ENCODE results near the gene MATN1.

The MATN1 gene

DNA sequence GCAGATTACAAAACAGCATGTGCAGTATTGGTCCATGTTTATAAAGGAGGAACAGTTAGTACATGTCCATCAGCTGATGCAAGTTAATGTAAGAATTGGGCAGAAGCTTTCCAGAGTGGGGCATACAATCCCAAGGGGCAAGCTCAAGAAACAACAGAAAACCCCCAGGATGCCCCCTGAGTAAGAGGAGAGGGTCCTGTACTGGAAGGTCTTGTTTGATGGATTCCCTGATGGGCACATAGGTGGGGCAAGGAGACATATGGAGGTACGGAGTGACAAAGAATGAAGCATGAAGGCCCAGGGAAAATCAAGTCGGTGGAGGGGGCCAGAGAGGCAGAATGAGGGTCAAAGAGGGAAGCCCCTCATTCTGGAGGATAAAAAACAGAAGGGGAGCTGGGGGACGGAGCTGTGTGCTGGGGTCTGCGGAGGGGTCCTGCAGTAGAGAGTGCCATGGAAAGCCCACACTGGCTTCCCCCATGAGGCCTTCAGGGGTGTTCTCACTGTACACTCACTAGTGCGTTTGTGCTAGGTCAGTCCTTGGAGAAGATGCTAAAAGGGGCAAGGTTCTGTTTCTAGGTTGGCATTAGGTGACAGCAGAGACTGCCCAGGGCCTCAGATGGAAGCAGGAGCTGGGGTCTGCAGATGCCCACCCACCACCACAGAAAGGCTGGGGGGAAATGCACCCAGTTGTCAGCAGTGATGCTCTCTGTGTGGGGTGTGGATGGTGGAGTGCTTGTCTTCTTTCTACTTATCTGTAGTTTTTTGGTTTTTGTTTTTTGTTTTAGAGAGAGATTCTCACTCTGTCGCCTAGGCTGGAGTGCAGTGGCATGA is 12.5 kb upstream of the MATN1 start:
- DNase-seq = no peak
- intact Hi-C loops (cut with DNase I) = no loop called here

DNA sequence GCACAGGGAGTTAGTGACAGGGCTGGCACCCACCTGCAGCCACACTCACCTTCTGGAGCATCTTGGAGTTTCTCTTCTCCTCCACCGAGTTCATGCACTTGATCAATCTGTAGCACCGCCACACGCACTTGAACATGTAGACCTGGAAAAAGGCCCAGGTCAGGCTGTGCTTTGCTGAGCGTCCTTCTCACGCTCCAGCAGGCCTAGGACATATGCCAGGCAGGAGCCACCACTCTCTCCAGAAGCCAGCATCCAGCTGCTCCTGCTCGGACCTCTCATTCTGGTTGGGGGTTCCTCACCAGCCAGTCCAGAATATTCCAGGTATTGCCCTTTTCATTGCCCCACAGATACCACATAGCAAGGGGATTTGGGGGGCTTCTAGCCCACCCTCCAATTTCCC is 11.7 kb upstream of the MATN1 start:
- no peak for DNase-seq
- intact Hi-C loops (cut with DNase I) = no loop called here

DNA sequence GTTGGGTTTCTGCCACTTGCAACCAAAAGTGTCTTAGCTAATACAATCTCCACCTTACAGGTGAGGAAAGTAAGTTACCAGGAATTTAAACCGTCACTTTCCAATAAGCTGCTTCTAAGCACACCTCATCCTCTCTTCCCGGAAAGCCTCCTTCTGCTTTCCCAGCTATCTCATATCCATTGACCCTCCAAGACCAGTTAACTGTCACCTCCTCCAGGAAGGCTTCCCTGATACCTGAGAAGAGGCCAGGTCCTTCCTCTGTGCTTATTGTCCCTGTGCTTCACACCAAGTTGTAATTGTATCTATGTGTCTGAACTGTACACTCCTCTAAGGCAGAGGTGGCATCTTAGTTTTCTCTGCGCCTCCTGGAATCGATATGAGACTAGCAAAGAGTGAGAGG is 11.2 kb upstream of the MATN1 start:
- intact Hi-C loops (cut with DNase I) = no loop called here
- DNase-seq = no peak

DNA sequence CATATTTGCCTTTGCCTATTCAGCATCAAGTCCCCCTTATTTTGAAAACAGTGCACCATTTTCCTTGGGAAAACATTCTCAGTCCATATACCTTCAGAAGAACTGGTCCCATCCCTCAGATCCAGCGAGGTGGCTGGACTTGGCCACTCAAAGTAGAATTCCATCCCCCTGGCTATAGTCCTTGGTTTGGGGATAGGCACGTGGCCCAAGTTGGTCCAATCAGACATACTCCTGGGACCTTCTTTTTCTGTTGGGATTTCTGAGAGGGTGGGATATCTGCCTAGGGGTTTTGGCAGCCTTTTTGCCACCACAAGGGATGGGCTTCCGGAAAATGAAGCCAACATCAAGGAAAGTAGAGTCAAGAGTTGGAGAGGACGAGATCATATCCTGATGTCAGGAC is 10.7 kb upstream of the MATN1 start:
- intact Hi-C loops (cut with DNase I) = no loop called here

DNA sequence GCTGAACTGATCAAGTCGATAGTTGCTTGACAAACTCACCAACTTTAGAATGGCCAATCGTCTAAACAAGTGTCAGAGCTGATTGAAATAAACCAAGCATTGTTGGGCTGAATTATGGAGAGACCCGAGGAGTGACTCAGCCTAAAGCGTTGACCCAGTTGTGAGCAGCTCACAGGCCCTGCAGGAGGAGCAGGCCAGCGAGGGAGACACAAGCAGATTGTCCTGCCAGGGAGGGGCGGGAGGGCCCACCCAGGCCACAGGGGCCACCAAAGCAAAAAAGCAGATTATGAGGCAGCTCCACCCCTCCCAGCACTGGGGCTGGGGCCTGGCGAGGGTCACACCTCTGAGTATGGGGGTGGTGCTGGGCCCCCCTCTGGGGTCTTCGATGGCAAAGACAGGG is 10.1 kb upstream of the MATN1 start:
- peak in 1 of 42 donors; percentile 53 for DNase-seq

More for the DNA sequence above, 10.7 kb upstream of the MATN1 start:
- no peak for DNase-seq

DNA sequence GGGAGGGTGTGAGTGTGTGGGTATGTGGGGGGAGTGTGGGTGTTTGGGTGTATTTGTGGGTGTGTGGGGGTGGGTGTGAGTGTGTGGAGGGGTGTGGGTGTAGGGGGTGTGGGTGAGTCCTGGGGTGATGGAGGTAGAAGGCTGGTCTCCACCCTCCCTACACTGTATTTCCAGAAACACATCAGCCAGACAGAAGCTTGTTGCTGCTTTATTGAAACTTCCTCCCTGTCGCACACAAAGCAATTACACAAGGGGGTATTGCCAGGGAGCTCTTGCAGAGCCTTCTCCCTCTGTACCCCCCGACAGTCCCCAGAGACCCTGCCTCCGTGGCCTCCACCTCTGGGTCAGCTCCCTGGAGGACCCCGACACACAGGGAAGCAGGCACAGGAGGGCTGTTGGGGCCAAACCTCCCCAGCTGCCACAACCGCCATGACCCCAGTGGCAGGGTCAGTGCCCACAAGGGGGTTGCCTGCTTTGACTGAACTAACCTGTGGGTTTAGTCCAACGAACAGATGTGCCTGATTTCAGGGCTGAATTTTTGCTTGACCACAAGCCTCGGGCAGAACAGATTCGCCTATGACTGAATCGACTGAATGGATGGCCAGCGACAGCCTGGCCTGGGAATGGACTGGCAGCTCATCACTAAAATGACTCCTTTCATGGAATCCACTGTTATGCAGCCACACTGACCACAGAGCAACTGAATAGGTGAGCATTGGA is 9.1 kb upstream of the MATN1 start:
- peak in 1 of 42 donors; percentile 37 for DNase-seq
- intact Hi-C loops (cut with DNase I) = no loop called here

More for the DNA sequence above, 10.1 kb upstream of the MATN1 start:
- intact Hi-C loops (cut with DNase I) = no loop called here

DNA sequence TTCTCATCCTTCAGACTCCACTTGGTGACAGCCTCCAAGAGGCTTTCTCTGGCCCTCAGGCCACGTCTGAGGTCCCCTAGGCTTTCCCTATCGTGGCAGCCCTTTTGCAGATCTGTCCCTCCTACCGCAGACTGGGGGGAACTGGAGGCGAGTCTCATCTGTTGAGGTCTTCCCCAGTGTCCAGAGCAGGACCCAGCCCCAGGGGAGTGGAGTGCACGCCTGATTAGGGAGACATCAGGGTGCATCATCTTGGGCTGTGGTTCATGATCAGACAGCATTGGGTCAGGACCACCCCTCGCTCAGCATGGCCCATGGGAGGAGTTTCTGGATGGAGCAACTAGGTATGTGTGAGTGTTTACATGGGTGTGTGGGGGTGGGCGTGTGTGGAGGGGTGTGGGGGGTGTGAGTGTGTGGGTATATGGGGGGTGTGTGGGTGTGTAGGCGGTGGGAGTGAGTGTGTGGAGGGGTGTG is 8.5 kb upstream of the MATN1 start:
- DNase-seq = no peak
- intact Hi-C loops (cut with DNase I) = no loop called here

DNA sequence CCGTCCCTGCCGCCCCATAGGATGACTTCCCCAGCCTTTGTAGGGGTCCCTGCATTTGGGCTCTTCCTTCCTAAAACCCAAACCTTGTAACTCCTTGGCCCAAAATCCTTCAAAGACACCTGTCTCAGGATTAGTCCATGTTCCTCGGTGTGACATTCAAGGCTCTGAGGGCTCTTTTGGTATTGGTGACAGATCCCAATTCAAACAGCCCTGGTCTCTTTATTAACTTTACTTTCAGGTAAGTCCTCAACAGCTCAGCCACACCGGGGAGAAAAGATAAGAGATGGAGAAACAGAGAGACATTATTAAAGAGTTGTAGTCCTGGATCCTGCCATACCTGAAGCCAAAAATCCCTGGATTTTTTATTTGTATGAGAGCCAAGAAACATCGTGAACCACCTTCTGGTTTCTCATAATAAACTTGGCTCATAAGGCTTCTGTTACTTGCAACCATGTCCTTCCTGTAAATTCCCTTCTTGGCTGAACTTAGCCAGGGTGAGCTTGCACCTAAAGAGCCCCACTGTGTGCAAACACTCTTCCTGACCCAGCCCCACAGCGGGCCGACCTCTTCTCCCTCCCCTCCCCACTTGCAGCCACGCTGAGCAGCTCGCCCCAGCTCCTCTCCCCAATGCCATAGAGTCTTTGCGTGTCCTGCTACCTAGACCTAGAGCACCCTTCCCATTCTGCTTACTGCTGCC is 7.9 kb upstream of the MATN1 start:
- intact Hi-C loops (cut with DNase I) = no loop called here
- no peak for DNase-seq

DNA sequence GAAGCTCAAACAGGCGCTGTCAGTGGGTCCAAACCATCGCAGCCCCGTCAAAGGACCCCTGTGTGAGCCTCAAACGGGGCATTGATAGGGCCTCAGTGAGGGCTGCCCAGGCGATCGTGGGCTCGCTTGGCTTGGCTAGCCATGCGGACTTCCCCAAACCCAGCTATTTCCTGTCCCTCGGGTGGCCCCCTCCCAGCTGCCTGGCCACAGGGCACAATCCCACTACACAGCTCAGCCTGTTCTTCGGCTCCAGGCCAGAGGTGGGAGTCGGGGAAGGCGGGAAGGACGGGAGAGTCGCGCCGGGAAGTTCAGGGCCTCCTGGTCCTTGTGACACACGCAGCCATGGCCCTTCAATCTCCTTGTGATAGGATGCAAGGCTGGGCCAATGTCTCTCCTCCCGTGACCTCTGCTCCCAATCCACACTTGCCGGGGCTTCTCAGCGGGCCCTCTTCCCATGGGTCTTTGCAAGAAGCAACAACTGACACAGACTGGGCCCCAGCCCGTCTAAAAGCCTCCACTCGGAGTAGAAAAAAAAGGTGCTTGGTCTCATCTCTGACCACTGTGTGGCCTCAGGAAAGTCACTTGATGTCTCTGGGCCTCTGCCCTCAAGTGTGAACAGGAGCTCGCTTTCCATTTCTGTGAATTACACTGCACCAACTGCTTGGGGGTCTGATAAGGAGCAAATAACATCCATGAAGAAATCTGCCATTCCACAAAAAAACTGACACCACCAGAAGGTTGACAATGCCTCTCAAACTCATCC is 7.1 kb upstream of the MATN1 start:
- peak in 24 of 42 donors; percentile 19 to 71 (median 46) for DNase-seq
- intact Hi-C loops (cut with DNase I) = no loop called here

DNA sequence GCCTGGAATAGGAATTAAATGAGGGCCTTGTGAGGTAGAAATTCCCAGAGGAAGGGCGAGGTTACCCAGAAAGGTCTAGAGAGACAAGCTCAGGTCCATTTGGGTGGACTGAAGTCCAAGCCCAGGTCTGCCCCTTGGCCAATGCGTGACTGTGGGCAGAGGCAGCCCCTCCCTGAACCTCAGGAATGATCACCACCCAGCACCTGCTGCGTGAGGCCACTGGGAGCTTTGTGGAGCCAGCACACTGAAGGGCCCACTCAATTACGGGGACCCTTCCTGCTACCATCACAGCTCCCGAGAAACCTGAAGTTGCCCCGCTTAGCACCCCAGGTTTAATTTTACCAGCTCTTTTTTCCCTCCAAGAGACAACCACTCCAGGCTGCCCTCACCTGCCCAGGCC is 6.5 kb upstream of the MATN1 start:
- intact Hi-C loops (cut with DNase I) = no loop called here
- DNase-seq = no peak

DNA sequence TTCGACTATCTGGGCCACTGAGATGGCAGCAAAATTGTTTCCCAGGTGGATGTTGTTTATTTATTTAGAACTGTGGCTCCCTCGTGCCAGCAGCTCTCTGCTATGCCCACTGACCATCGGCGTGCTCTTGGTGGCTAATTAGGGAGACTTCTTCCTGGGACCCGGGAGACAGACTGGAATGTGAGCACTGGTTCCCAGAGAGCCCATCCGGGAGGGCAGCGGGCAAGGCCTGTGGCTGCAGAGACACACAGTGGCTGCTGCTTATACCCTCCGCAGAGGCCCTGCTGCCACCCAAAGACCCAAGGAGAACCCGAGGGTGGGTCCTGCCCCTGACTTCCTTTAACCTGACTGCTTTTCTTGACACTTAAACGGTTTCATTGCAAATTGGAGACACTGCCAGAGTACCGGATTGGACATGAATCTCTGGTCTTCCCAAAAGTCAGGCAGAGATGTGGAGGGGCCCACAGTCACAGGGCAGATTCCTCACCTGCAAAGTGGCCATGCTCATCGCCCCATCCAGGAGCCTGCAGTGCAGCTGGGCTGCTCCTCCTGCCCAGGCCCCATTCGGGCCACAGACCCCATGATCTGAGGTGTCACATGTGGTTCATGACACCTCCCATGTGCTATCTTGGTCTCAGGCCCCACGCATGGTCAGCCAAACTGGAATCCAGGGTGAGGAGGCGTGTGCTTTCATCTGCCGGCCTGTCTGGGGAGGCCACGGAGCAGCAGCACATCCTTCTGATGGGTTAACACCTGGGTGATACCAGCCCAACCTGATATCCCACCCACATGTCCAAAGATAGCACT is 5.7 kb upstream of the MATN1 start:
- DNase-seq = no peak
- intact Hi-C loops (cut with DNase I) = no loop called here

DNA sequence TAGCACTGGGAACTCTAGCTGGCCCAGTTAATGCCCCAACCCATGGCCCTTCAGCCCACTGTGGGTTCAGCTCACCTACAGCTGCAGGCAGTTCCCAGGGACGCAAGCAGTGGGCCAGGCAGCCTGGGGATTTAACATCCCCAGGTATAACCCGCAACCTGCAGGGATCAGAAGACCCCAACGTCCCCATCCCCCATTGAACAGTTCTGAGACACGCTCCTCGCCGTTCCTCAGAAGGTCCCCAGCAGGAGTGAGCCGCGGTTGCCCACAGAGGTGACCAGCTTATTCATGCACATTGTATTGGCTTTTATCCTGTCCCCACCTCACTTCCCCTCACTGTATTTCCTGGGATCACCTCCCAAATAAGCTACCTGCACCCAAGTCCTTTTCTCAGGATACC is 5.0 kb upstream of the MATN1 start:
- DNase-seq = no peak
- intact Hi-C loops (cut with DNase I) = no loop called here

DNA sequence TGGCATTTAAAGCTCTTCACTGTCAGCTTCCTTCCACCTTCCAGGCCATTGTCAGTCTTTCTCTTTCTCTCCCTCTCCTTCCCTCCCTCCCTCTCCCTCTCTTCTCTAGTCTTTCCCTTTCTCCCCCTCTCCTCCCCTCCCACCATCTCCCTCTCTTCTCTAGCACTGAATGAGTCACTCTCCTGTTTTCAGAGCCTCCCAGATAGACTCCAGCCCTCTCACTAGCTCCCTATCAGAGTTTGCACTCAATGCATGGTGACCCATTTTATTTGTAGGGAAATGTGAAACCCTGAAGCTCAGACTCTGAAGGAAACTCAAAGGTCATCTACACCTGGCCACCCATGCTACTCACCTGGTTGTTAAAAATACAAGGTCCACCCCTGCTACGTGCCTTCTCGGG is 4.4 kb upstream of the MATN1 start:
- peak in 3 of 42 donors; percentile 31 to 70 (median 44) for DNase-seq
- intact Hi-C loops (cut with DNase I) = no loop called here

DNA sequence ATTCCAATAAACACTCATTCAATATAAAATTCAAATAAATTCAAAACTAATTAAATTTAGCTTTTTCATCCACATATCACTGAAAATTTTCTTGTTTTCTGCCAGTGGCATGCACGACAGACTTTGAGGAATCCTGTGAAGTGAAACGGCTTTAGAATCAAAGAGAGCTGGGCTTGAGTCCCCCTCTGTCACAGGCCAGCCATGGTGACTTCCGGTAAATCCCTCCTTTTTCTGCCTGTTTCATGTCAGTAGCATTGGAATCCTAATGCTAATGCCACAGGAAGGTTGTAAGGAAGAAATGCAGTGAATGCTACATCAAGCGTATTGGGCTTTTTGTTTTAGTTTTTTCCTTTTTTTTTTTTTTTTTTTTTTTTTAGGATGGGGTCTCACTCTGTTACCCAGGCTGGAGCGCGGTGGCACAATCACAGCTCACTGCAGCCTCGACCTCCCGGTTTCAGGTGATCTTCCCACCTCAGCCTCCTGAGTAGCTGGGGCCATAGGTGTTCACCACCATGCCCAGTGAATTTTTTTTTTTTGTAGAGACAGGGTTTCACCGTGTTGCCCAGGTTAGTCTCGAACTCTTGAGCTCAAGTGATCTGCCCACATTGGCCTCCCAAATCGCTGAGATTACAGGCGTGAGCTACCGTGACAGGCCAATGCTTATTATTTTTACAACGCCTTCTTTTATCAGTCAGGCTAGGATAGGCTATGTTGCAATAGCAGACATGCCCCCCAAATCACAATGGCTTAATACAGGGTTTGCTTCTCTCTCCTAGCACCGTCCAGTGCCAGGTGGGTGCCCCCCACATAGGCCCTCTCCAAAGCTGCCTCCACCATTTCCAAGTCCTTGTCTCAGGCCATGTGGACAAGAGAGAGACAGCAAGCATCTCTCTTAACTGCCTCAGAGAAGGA is 3.6 kb upstream of the MATN1 start:
- intact Hi-C loops (cut with DNase I) = no loop called here
- no peak for DNase-seq

DNA sequence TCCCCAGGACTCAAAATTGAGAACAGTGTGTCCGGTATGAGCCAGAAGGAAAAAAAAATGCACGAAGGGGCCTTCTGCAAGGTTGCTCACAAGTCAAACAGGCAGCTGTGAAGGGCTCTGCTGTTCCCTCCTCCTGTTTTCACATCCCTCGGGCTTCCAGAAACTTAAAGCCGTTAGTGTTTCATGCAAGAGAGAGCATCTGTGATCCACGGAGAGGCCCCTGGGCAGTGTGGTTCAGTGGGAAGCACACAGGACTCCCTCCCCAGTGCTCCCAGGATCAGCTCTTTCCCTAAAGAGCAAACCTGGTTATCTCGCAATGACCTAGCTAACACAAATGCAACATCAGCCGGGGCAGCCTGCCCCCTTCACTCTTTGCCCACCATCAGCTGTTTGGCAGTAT is 2.9 kb upstream of the MATN1 start:
- intact Hi-C loops (cut with DNase I) = no loop called here
- DNase-seq = no peak

DNA sequence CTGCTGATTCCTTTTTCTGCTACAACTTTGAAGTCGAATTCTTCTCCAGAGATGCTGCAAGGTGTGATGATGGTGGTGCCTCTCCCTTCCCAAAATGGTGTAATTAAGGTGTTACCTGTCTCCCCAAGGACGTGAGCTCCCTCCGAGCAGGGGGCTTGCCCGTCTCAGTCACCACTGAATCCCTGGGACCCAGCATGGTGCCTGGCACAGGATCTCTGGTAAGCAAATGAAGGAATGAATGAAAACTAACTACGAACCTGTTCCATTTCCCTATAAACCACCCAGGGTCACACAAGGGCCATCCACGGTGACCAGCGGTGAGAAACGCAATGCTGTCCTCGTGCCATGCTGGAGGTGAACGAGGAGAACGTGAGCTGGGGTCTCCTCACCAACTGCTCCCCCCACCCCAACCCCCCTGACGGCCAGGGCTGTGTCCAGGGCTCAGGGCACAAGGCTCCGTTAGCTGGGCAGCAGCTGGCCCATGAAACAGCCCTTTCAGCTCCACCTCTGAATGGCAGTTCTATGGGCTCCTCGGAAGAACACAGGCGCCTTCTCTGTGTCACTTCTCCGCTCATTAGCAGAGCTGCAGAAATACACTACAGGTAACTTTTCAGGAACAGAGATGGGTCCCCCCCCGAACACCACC is 2.2 kb upstream of the MATN1 start:
- peak in 20 of 42 donors; percentile 33 to 78 (median 54) for DNase-seq
- intact Hi-C loops (cut with DNase I) = no loop called here
